ENCODE results near the gene SLC4A1AP.
"Not testable (repeated sequence)": the region's sequence is repeated elsewhere in the genome, so short reads cannot be mapped to it uniquely, and the experiment has no call there.

The SLC4A1AP gene

GRCh38 chr2:27663285-27664153, at the start of gene SLC4A1AP, which contains the start of gene SUPT7L:
TSS of gene SLC4A1AP (plus strand) at chr2:27663889. CDS start at chr2:27663915, 26 bp downstream.
TSS of gene SUPT7L (minus strand) at chr2:27663614. CDS start at chr2:27662192, 1,422 bp downstream.
- DNase-seq: peak; percentile 88

DNA sequence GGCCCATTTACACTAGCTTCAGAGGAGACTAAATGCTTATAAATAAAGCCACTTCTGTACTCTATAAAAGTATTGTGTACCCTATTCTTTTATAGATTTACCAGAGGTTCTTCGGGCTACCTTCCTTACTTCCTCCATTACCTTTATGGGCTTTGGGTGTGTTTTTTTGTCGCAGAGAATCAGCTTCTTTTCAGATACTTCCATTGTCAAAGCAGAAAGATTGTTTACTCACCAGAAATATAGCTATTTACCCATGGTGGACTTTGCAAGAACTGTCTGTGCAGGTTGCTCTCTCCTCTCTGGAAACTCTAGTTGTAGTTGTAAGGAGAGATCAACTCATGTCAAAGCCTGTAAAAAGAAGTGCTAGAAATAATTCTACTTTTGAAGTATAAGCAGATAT, 49.7 kb upstream of the SLC4A1AP start:
- DNase-seq: no peak

DNA sequence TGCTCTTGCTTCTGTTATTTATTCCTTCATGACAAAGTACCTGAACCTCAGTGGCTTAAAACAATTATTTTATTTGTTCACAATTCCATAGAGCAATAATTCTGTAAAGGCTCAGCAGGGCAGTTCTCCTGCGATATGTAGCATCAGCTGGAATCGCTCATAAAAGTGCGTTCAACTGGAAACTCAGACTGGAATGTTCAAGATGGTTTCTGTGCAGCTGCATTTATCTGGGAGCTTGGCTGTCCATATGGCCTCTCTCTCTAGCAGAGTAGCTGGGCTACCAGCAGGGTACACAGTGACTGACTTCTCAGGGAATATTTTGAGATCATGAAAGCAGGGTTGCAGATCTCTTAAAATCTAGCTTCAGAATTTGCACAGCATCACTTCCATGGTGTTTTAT, 48.4 kb upstream of the SLC4A1AP start:
- no peak for DNase-seq

DNA sequence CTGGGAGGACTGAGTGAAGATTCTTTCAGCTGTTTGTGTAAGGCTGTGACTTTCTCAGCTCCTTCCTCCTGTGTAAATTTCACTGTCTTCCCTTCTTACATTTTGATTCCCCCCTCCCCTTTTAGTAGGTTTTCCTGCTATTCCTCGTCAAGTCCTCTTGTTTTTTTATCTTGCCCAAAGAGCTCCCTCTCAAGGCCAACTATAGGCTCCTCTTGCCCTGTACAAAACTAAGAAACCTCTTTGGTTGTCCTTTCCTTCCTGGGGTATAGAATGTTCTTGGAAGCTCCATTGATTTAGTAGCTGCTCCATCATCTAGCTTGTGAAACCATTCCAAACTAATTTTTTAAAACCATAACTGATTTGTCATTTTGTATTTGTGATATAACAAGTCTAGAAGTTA, 42.2 kb upstream of the SLC4A1AP start:
- no peak for DNase-seq

GRCh38 chr2:27622921-27623384, 40.7 kb upstream of the SLC4A1AP start:
- no peak for DNase-seq

GRCh38 chr2:27624943-27625342, 38.7 kb upstream of the SLC4A1AP start:
- DNase-seq: no peak

DNA sequence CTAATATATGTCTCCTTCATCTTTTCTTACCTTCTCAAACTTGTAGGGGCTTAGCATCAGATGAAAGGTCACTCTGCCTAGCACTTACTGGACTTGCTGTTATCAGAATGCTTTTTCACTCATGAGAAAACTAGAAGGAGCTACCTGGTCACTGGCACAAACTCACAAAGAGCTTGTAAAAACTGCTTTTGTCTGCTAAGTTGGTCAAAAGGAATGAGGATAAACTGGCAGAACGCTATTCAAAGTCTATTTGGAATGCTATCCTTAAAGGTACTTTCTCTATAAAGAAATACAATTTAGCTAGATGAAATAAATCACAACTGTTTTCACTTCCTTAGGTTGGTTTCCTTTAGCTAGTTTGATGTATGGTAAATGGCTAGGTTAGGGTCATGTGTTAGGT, 37.4 kb upstream of the SLC4A1AP start:
- not testable (repeated sequence) for DNase-seq

- DNase-seq: not testable (repeated sequence)
These were observed 36.8 kb upstream of the SLC4A1AP start for GRCh38 chr2:27626921-27627320.

GRCh38 chr2:27627963-27628766, 35.5 kb upstream of the SLC4A1AP start:
- DNase-seq: no peak

GRCh38 chr2:27628767-27629709, 34.7 kb upstream of the SLC4A1AP start, which contains the start of the genes CCDC121 and GPN1:
TSS of gene CCDC121 (minus strand) at chr2:27629012. CDS start at chr2:27627799, 1,213 bp downstream.
TSS of gene GPN1 (plus strand) at chr2:27629050. CDS start at chr2:27629059, 9 bp downstream.
- DNase-seq: peak; percentile 94

GRCh38 chr2:27630257-27630656, 33.4 kb upstream of the SLC4A1AP start:
- not testable (repeated sequence) for DNase-seq

DNA sequence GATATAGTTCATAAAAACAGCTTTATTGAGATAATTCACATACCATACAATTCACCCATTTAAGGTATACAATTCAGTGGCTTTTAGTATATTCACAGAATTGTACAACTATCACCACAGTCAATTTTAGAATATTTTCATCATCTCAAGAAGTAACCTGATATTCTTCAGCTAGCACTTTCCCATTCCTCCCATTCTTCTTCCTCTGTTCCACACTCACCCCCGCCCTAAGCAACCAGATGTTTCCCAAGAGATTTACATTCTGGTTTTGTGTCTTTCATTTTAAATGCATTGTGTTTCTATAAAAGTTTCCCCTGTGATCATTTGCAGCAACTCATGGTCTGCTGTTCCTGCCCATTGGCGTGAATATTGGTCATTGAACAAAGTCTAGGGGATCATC, 29.4 kb upstream of the SLC4A1AP start:
- DNase-seq: no peak

DNA sequence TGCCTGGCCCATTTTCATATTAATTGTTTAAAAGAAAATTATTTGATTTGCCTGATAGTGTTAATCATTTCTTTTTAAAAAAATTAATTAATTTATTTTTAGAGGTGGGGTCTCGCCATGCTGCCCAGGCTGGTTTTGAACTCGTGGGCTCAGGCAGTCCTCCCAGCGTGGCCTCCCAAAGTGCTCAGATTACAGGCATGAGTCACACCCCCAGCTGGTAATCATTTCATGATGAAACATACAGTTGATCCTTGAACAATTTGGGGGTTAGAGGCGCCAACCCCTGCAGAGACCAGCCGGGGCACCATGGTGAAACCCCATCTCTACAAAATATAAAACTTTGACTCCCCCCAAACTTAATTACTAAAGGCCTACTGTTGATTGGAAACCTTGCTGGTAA, 26.9 kb upstream of the SLC4A1AP start:
- DNase-seq: no peak

DNA sequence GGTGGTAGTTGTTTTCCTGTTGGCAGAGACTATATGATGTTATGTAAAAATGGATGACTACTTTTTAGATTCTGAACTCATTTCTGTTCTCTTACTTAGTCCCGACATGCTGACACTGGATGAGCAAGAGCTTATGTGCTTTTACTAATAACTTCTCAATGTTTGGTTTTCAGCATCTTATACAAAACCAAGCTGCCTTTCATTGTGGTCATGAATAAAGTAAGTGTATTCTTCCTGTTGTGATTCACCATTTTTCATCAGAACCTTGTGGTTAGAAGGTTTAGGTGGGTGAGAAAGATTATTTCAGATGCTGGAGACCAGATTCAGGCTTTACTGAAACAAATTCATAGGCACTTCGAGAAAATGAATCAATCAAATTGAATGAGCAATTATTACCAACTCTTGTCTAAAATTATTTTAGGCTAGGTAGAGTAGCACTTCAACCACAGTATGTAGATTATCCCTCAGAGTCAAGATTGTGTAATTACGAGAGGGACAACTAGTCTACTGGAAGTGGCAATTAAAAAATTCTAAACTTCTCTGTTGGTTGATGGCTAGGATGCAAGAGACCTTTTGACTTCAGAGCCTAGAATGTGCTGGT, 25.6 kb upstream of the SLC4A1AP start:
- no peak for DNase-seq

- DNase-seq: no peak
These were observed 25.0 kb upstream of the SLC4A1AP start for GRCh38 chr2:27638709-27639108.

- no peak for DNase-seq
These were observed 22.9 kb upstream of the SLC4A1AP start for GRCh38 chr2:27640722-27641245.

- DNase-seq: no peak
These were observed 18.5 kb upstream of the SLC4A1AP start for GRCh38 chr2:27645197-27645596.

DNA sequence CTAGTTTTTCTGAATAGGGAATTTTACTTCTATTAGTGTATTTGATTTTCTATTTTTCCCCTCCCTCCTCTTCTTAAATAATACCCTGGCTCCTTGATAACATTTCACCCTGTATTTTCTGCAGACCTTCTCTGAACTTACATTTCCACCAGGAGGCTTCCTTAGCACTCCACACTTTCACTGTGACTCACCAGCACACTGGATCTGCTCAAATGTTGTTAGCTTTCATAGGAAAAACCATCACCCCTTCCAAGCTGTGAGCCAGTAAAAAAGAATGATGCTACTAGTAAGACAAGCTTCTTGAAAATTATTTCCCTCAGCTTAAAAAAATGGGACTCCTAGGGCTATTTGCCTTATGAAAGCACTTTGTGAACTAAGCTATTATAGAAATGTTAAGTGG, 16.4 kb upstream of the SLC4A1AP start:
- DNase-seq: no peak

- DNase-seq: no peak
These were observed 16.0 kb upstream of the SLC4A1AP start for GRCh38 chr2:27647737-27648136.

- no peak for DNase-seq
These were observed 12.6 kb upstream of the SLC4A1AP start for GRCh38 chr2:27651056-27651455.

DNA sequence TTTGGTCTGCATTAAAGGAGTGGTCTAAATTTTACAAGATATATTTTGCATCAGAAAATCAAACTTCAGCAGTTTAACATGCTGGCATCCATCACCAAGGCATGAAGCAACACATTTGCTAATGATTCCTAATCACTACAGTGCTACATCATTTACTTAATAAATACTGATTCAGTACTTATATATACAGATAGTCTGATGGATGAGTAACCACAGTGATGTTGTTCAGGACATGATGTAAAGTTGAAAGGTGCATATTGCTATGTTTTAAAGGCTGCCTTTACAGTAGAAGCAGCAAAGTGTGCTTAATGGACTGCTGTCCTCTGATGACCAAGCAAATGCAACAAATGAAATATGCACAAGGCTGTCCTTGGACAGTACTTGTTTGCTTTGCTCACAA, 11.3 kb upstream of the SLC4A1AP start:
- no peak for DNase-seq

DNA sequence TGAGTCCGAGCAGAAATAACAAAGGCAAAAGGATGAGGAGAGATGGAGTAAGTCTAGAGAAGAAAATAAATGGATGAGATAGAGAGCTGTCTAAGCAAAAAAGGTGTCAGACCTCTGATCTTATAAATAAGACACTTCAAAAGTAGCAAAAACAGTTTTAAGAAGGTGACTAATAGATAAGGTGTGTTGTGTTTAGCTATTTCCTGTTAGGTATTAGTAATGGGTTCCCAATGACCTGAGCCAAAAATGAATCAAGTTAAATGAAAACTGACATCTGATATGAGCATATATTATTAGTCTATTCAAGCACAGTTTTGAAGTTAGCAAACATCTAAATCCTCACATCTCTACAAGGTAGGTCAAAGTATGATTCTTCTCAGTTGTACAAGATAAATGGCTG, 10.9 kb upstream of the SLC4A1AP start:
- DNase-seq: no peak
